HEK293 (cell line): Measurements from ENCODE around the gene HAT1.

ENCODE experiments used
- AEBP2 ChIP-seq: fragments of 450-650 bp; formaldehyde crosslinking; IDR thresholded peaks from 2 replicates; pipeline ENCODE4 v1.5.1; 2016; ENCODE audit warnings: missing biosample characterization, missing genetic modification characterization, borderline replicate concordance
- GLIS2 ChIP-seq: fragments of 450-650 bp; formaldehyde crosslinking; IDR thresholded peaks from 2 replicates; pipeline ENCODE4 v1.5.1; 2016; ENCODE audit warnings: missing biosample characterization, missing genetic modification characterization
- IKZF3 ChIP-seq: fragments of 450-650 bp; IDR thresholded peaks from 2 replicates; pipeline ENCODE4 v1.5.0; 2018; ENCODE audit warnings: missing biosample characterization, mild to moderate bottlenecking, missing genetic modification characterization, moderate library complexity
- INSM2 ChIP-seq: fragments of 450-650 bp; formaldehyde crosslinking; IDR thresholded peaks from 2 replicates; pipeline ENCODE4 v1.5.1; 2016; ENCODE audit warnings: missing biosample characterization, missing genetic modification characterization
- PRDM4 ChIP-seq: fragments of 450-650 bp; formaldehyde crosslinking; IDR thresholded peaks from 2 replicates; pipeline ENCODE4 v1.5.1; 2017; ENCODE audit warnings: missing biosample characterization, missing genetic modification characterization
- SETDB1 ChIP-seq: IDR thresholded peaks from one replicate; pipeline ENCODE4 v1.6.1; 2017; ENCODE audit warnings: mild to moderate bottlenecking, low read length, moderate library complexity, mixed read lengths; ENCODE audit not compliant: insufficient read length
- ZBTB26 ChIP-seq: fragments of 450-650 bp; formaldehyde crosslinking; optimal IDR thresholded peaks from 2 replicates; pipeline ENCODE3; 2016; ENCODE audit warnings: missing biosample characterization, mild to moderate bottlenecking, missing genetic modification characterization
- ZNF132 ChIP-seq: fragments of 450-650 bp; formaldehyde crosslinking; IDR thresholded peaks from 2 replicates; pipeline ENCODE4 v1.5.1; 2017; ENCODE audit warnings: missing biosample characterization, missing genetic modification characterization, borderline replicate concordance
- ZNF184 ChIP-seq: fragments of 450-650 bp; IDR thresholded peaks from 2 replicates; pipeline ENCODE4 v1.5.1; 2018; ENCODE audit warnings: missing biosample characterization, mild to moderate bottlenecking, missing genetic modification characterization
- ZNF274 ChIP-seq, 2 experiments: fragments of 200-500 bp in 1 of 2; fragments of 450-650 bp in 1 of 2; sonication (Bioruptor generic) in 1 of 2; formaldehyde crosslinking in 1 of 2; IDR thresholded peaks; 2 replicates each; pipeline versions ENCODE4 v1.5.1 to v1.6.1; 2014 to 2016; ENCODE audit warnings: borderline replicate concordance in 1 of 2, inconsistent platforms in 1 of 2, low read length in 1 of 2, missing biosample characterization in 1 of 2, missing genetic modification characterization in 1 of 2
- ZNF302 ChIP-seq: fragments of 450-650 bp; formaldehyde crosslinking; IDR thresholded peaks from 2 replicates; pipeline ENCODE4 v1.5.1; 2016; ENCODE audit warnings: missing biosample characterization, missing genetic modification characterization, low read depth
- ZNF324 ChIP-seq: fragments of 450-650 bp; formaldehyde crosslinking; IDR thresholded peaks from 2 replicates; pipeline ENCODE4 v1.5.1; 2016; ENCODE audit warnings: missing biosample characterization, missing genetic modification characterization
- ZNF350 ChIP-seq: fragments of 450-650 bp; formaldehyde crosslinking; IDR thresholded peaks from 2 replicates; pipeline ENCODE4 v1.5.0; 2017; ENCODE audit warnings: missing biosample characterization, mild to moderate bottlenecking, missing genetic modification characterization
- ZNF362 ChIP-seq: fragments of 450-650 bp; formaldehyde crosslinking; IDR thresholded peaks from 2 replicates; pipeline ENCODE4 v1.5.1; 2016; ENCODE audit warnings: missing biosample characterization, missing genetic modification characterization
- ZNF37A ChIP-seq: fragments of 450-650 bp; IDR thresholded peaks from 2 replicates; pipeline ENCODE4 v1.5.1; 2018; ENCODE audit warnings: missing biosample characterization, missing genetic modification characterization
- ZNF398 ChIP-seq: fragments of 450-650 bp; formaldehyde crosslinking; IDR thresholded peaks from 2 replicates; pipeline ENCODE4 v1.5.1; 2017; ENCODE audit warnings: missing biosample characterization, missing genetic modification characterization
- ZNF423 ChIP-seq: fragments of 450-650 bp; formaldehyde crosslinking; IDR thresholded peaks from 2 replicates; pipeline ENCODE4 v1.5.1; 2016; ENCODE audit warnings: missing biosample characterization, missing genetic modification characterization
- ZNF426 ChIP-seq: fragments of 450-650 bp; formaldehyde crosslinking; IDR thresholded peaks from 2 replicates; pipeline ENCODE4 v1.5.1; 2017; ENCODE audit warnings: missing biosample characterization, missing genetic modification characterization, mild to moderate bottlenecking, inconsistent platforms, moderate library complexity
- ZNF610 ChIP-seq: fragments of 450-650 bp; formaldehyde crosslinking; IDR thresholded peaks from 2 replicates; pipeline ENCODE4 v1.5.1; 2016; ENCODE audit warnings: missing biosample characterization, missing genetic modification characterization, borderline replicate concordance
- ZNF624 ChIP-seq: fragments of 450-650 bp; formaldehyde crosslinking; IDR thresholded peaks from 2 replicates; pipeline ENCODE4 v1.5.1; 2017; ENCODE audit warnings: missing biosample characterization, missing genetic modification characterization
- ZNF645 ChIP-seq: fragments of 450-650 bp; formaldehyde crosslinking; IDR thresholded peaks from 2 replicates; pipeline ENCODE4; 2016; ENCODE audit warnings: missing biosample characterization, missing genetic modification characterization
- ZNF76 ChIP-seq: fragments of 450-650 bp; formaldehyde crosslinking; IDR thresholded peaks from 2 replicates; pipeline ENCODE4; 2016; ENCODE audit warnings: low read depth, missing biosample characterization, missing genetic modification characterization, borderline replicate concordance
- ZNF791 ChIP-seq: fragments of 450-650 bp; formaldehyde crosslinking; IDR thresholded peaks from 2 replicates; pipeline ENCODE4 v1.5.1; 2016; ENCODE audit warnings: missing biosample characterization, missing genetic modification characterization
- ZNF843 ChIP-seq: fragments of 450-650 bp; formaldehyde crosslinking; IDR thresholded peaks from 2 replicates; pipeline ENCODE4 v1.5.1; 2016; ENCODE audit warnings: missing biosample characterization, missing genetic modification characterization

Gene HAT1

GRCh38 chr2:171999604-172000469 is 77.6 kb downstream of the HAT1 start, which contains the start of gene METAP1D (continued):
- no peak; the same call in 1 of the 2 replicates for TF ChIP-seq INSM2 (tag by site-specific recombination)
- no peak for TF ChIP-seq ZNF302
- no peak for TF ChIP-seq ZNF791
- TF ChIP-seq ZBTB26 (tag by site-specific recombination), result peak; percentile 95
- TF ChIP-seq ZNF624 (tag by site-specific recombination), result no peak
- TF ChIP-seq ZNF76, result no peak
- TF ChIP-seq ZNF610 (tag by site-specific recombination), result no peak
- no peak for TF ChIP-seq AEBP2 (tag by site-specific recombination)
- TF ChIP-seq ZNF132, result no peak
- TF ChIP-seq ZNF398, result no peak
- TF ChIP-seq ZNF274 (IDR thresholded peaks at IDR 0.05; ENCODE audit: low read length), result no peak
- no peak for TF ChIP-seq ZNF274 (tag by site-specific recombination; IDR thresholded peaks at IDR 0.05; ENCODE audit: borderline replicate concordance)
- no peak for TF ChIP-seq ZNF37A (tag by site-specific recombination)
- TF ChIP-seq ZNF350 (tag by site-specific recombination), result no peak
- TF ChIP-seq ZNF184, result no peak
- TF ChIP-seq ZNF645 (tag by site-specific recombination), result no peak
- TF ChIP-seq ZNF423 (tag by site-specific recombination), result no peak
- peak; percentile 85 for TF ChIP-seq ZNF324 (tag by site-specific recombination)
- no peak for TF ChIP-seq IKZF3 (tag by site-specific recombination)
- 0 out of 2 replicates have a peak, but pooled peaks have one; percentile 29 for TF ChIP-seq ZNF843 (tag by site-specific recombination)
- peak; percentile 21; the same call in 1 of the 2 replicates for TF ChIP-seq ZNF362 (tag by site-specific recombination)
- no peak for TF ChIP-seq SETDB1
- TF ChIP-seq GLIS2, result no peak
- no peak for TF ChIP-seq PRDM4 (tag by site-specific recombination)
- no peak for TF ChIP-seq ZNF426 (tag by site-specific recombination)
